MM.1S (cell line): Measurements from ENCODE around the gene PLCB1.

Source experiments
- CTCF ChIP-seq: fragments of 300-600 bp; sonication (generic); IDR thresholded peaks from 2 replicates; pipeline ENCODE4 v1.5.1; 2016; ENCODE audit warnings: antibody characterized with exemption, low read length, mixed read lengths
- EZH2 ChIP-seq: fragments of 300-600 bp; sonication (generic); optimal IDR thresholded peaks from 2 replicates; pipeline ENCODE3; 2017; ENCODE audit warnings: low read depth, mild to moderate bottlenecking, antibody characterized with exemption, low read length, mixed read lengths
- EZH2phosphoT487 ChIP-seq: fragments of 300-600 bp; sonication (generic); IDR thresholded peaks from 2 replicates; pipeline ENCODE4 v1.6.1; 2018; ENCODE audit warnings: antibody characterized with exemption, low read length

- TF ChIP-seq EZH2 (no peak), CTCF (no peak), EZH2phosphoT487 (no peak)
Measured at GRCh38 chr20:8489094-8489883, 357.2 kb downstream of the PLCB1 start.
